Mesodermal cell (in vitro differentiated cells): Measurements from ENCODE around the gene CBS.

ENCODE experiments used
- H3K27ac ChIP-seq: 2 replicates; pipeline ENCODE4 v1.7.0; 2013; ENCODE audit warnings: mild to moderate bottlenecking, low read depth, low read length, moderate library complexity; ENCODE audit not compliant: severe bottlenecking
- H3K36me3 ChIP-seq: 2 replicates; pipeline ENCODE4 v1.7.1; 2013; ENCODE audit warnings: mild to moderate bottlenecking, low read length, moderate library complexity; ENCODE audit not compliant: control insufficient read depth, insufficient read depth
- H3K4me1 ChIP-seq: one replicate; pipeline ENCODE4 v1.7.1; 2013; ENCODE audit warnings: mild to moderate bottlenecking, low read length; ENCODE audit not compliant: insufficient read depth, control insufficient read depth, poor library complexity, severe bottlenecking
- H3K4me3 ChIP-seq: 2 replicates; pipeline ENCODE4 v1.7.0; 2013; ENCODE audit warnings: low read length, control low read depth, mild to moderate bottlenecking; ENCODE audit not compliant: insufficient read depth, poor library complexity, severe bottlenecking; ENCODE audit errors: extremely low read depth
- H3K9me3 ChIP-seq: 2 replicates; pipeline ENCODE4 v1.7.1; 2013; ENCODE audit warnings: mild to moderate bottlenecking, low read length, moderate library complexity; ENCODE audit not compliant: control insufficient read depth
- WGBS, 2 experiments: methylation state at CpG; one replicate each; pipeline ENCODE4 v1.1.5; 2013; ENCODE audit warnings: missing lambda C conversion rate in 2 of 2; ENCODE audit not compliant: insufficient coverage in 2 of 2; 5-methylcytosine and 5-hydroxymethylcytosine counted together

Gene CBS

GRCh38 chr21:43005635-43006034, 70.0 kb downstream of the CBS start:
- WGBS, 2 experiments, result 93 to 97% methylated on average over 4 of the region's 9 CpGs
- H3K4me1 ChIP-seq, result no peaks in the 10 kb centered on the region
- peaks cover 44% of the 10 kb centered on the region for H3K36me3 ChIP-seq
- H3K9me3 ChIP-seq, result no peaks in the 10 kb centered on the region
- H3K4me3 ChIP-seq, result no peak overlapping the region
- H3K27ac ChIP-seq, result no peak overlapping the region

DNA sequence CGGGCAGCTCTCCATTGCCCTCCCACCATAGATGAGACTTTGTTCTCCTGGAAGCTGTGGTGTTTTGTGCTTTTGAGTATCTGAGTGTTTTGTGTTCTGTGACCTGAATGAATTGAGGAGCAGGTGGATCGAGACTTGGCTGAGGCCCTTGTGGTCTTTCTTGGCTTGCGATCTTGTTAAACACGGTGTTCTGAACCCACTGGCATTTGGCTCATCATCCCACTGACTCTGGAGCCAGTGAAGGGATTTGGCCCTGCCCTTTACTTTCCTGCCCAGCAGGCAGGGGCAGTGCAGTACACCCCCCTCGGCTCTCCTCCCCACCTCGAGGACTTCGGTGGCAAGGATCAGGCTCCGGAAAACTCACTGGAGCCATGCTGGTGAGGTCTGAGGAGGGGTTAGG, 70.7 kb downstream of the CBS start:
- 86 to 90% methylated on average over 5 to 7 of the region's 8 CpGs for WGBS, 2 experiments
- peaks cover 38% of the 10 kb centered on the region for H3K36me3 ChIP-seq
- H3K4me3 ChIP-seq, result no peak overlapping the region
- H3K9me3 ChIP-seq, result peaks cover 4% of the 10 kb centered on the region
- no peak overlapping the region for H3K27ac ChIP-seq
- no peaks in the 10 kb centered on the region for H3K4me1 ChIP-seq
